Activated T-cell treated with anti-CD3 and anti-CD28 coated beads for 4 hours (primary cell): ENCODE data around the gene ITGA2.

Experiments
- DNase-seq: peaks from one replicate; pipeline ENCODE4 v3.0.0-alpha.2; 2020

The ITGA2 gene

GRCh38 chr5:53066088-53066487 is 76.9 kb downstream of the ITGA2 start:
- no peak for DNase-seq

GRCh38 chr5:53067641-53068040 is 78.5 kb downstream of the ITGA2 start:
- DNase-seq: no peak

GRCh38 chr5:53068291-53068836 is 79.2 kb downstream of the ITGA2 start:
- DNase-seq: no peak

- peak; percentile 16 for DNase-seq
Measured at GRCh38 chr5:53069626-53070025, 80.5 kb downstream of the ITGA2 start.

GRCh38 chr5:53071298-53071697 is 82.1 kb downstream of the ITGA2 start:
- no peak for DNase-seq

- no peak for DNase-seq
Measured at GRCh38 chr5:53071738-53072137, 82.6 kb downstream of the ITGA2 start.

- DNase-seq: no peak
Measured at GRCh38 chr5:53073348-53073747, 84.2 kb downstream of the ITGA2 start.

- no peak for DNase-seq
Measured at GRCh38 chr5:53076014-53076583, 86.9 kb downstream of the ITGA2 start.

- no peak for DNase-seq
Measured at GRCh38 chr5:53080271-53080670, 91.1 kb downstream of the ITGA2 start.

GRCh38 chr5:53083927-53084326 is 94.8 kb downstream of the ITGA2 start:
- no peak for DNase-seq

GRCh38 chr5:53084546-53085255 is 95.5 kb downstream of the ITGA2 start:
- no peak for DNase-seq

GRCh38 chr5:53087171-53087570 is 98.0 kb downstream of the ITGA2 start:
- no peak for DNase-seq

- DNase-seq: no peak
Measured at GRCh38 chr5:53087621-53088121, 98.5 kb downstream of the ITGA2 start.

GRCh38 chr5:53089481-53089991 is 100.4 kb downstream of the ITGA2 start:
- no peak for DNase-seq

GRCh38 chr5:53090229-53090628 is 101.1 kb downstream of the ITGA2 start:
- no peak for DNase-seq

- DNase-seq: no peak
Measured at GRCh38 chr5:53091289-53091688, 102.1 kb downstream of the ITGA2 start.

- no peak for DNase-seq
Measured at GRCh38 chr5:53092242-53092641, 103.1 kb downstream of the ITGA2 start.

GRCh38 chr5:53095217-53095616 is 106.1 kb downstream of the ITGA2 start:
- DNase-seq: no peak

GRCh38 chr5:53095931-53096525 is 106.9 kb downstream of the ITGA2 start:
- peak; percentile 63 for DNase-seq

GRCh38 chr5:53099546-53099945 is 110.4 kb downstream of the ITGA2 start:
- DNase-seq: no peak

- no peak for DNase-seq
Measured at GRCh38 chr5:53100606-53101005, 111.5 kb downstream of the ITGA2 start.

- no peak for DNase-seq
Measured at GRCh38 chr5:53105611-53106300, 116.6 kb downstream of the ITGA2 start.

- no peak for DNase-seq
Measured at GRCh38 chr5:53109056-53109442, 119.9 kb downstream of the ITGA2 start.
